GM15510 (cell line): ENCODE data around the gene NR2C1.
A peak's percentile ranks its signal among the peaks of the same experiment; 100 is the strongest.

Experiments used
- POLR2A ChIP-seq: IDR thresholded peaks from 3 replicates; pipeline ENCODE4 v1.6.1; 2011; ENCODE audit warnings: borderline replicate concordance; ENCODE audit not compliant: insufficient read length; ENCODE audit errors: extremely low read depth

Gene NR2C1

GRCh38 chr12:95055057-95055456, 18.4 kb downstream of the NR2C1 start:
- TF ChIP-seq POLR2A, result no peak

- TF ChIP-seq POLR2A, result no peak
These were observed 19.2 kb downstream of the NR2C1 start for GRCh38 chr12:95054206-95054605.

GRCh38 chr12:95051241-95051640, 22.2 kb downstream of the NR2C1 start:
- no peak for TF ChIP-seq POLR2A

DNA sequence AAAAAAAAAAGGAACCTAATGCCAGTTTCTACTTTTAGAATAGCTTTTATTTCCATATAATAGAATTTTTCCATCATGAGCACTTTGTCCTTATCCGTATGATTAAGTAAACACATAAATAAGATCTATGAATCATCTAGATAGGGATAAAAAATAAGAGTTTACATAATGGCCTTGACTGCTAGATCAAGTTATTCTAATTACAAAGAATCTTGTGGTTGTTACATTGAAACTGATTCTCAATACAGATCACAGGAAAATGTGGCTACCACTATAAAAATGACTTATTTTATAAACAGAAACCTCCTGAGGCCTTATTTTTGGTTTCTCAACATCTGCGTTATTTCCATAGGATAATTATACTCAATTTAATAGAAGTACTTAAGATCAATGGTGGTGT, 35.5 kb downstream of the NR2C1 start:
- no peak for TF ChIP-seq POLR2A

- TF ChIP-seq POLR2A, result no peak
These were observed 38.7 kb downstream of the NR2C1 start for GRCh38 chr12:95034750-95035149.

- no peak for TF ChIP-seq POLR2A
These were observed 50.9 kb downstream of the NR2C1 start for GRCh38 chr12:95022477-95022876.

DNA sequence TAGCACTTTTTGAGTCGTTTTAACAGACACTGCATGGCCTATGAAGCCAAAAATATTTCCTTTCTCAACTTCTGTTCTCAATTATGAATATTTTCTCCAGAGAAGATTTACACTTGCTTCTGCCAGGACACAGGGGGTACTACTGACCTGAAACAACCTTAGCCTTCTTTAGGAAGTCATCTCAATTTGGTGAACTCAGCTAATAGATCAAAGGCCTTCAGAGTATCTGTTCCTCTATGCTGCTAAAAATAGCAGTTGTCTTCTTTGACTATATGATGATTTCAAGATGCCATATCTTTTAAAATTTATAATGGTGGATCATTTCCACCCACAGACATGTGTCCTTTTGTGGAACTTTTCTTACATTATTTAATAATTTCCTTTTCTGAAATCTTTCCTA, 55.9 kb downstream of the NR2C1 start:
- TF ChIP-seq POLR2A, result no peak

DNA sequence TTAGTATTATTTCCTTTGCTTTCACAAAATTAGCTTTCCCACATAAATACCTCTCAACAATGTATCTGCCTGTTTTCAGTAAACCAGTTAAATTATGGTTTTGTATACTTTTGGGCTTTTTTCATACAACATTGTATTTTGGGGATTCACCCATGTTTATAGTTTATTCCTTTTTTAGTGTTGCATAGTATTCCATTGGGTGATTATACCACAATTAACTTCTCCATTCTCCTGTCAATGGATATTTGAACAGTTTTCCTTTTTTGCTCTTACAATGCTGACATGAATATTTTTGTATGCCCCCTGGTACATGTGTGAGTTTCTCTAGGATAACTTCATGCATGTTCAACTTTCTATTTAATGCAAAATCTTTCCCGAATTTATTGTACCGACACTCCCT, 57.3 kb downstream of the NR2C1 start:
- TF ChIP-seq POLR2A, result no peak

- no peak for TF ChIP-seq POLR2A
These were observed 58.9 kb downstream of the NR2C1 start for GRCh38 chr12:95014554-95014953.

DNA sequence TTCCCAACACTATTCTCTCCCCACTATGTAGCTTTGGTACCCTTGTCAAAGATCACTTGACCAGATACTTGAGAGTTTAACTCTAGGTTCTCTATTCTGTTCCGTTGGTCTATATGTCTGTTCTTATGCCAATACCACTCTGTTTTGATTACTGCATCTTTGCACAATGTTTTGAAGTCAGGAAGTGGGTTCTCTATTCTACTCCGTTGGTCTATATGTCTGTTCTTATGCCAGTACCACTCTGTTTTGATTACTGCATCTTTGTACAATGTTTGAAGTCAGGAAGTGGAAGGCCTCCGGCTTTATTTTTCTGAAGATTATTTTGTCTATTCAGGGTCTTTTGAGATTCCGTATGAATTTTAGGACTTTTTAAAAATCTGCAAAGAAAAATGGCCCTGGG, 67.2 kb downstream of the NR2C1 start:
- TF ChIP-seq POLR2A, result no peak

DNA sequence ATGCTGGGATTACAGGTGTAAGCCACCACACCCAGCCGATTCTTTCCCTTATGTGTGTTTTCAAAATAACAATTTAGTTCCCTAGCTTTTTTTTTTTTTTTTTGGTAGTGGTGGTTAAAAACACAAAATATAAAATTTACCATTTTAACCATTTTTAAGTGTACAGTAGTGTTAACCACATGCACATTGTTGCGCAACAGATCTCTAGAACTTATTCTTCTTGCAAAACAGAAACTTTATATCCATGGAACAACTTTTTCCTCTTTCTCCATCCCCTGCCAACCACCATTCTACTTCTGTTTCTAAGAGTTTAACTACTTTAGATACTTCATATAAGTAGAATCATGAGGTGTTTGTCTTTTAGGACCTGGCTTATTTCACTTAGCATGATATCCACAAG, 68.8 kb downstream of the NR2C1 start:
- no peak for TF ChIP-seq POLR2A

DNA sequence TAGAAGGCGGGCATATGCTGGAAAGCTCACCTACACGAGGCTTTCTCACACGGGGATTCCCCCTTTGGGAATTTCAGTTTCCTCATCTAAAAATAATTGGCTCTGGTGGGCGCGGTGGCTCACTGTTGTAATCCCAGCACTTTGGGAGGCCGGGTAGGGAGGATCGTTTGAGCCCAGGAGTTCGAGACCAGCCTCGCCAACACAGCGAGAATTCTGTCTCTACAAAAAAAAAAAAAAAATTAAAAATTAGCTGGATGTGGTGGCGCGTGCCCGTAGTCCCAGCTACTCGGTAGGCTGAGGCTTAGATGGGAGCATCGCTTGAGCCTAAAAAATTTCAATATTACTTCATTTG, 69.5 kb downstream of the NR2C1 start:
- TF ChIP-seq POLR2A, result no peak

DNA sequence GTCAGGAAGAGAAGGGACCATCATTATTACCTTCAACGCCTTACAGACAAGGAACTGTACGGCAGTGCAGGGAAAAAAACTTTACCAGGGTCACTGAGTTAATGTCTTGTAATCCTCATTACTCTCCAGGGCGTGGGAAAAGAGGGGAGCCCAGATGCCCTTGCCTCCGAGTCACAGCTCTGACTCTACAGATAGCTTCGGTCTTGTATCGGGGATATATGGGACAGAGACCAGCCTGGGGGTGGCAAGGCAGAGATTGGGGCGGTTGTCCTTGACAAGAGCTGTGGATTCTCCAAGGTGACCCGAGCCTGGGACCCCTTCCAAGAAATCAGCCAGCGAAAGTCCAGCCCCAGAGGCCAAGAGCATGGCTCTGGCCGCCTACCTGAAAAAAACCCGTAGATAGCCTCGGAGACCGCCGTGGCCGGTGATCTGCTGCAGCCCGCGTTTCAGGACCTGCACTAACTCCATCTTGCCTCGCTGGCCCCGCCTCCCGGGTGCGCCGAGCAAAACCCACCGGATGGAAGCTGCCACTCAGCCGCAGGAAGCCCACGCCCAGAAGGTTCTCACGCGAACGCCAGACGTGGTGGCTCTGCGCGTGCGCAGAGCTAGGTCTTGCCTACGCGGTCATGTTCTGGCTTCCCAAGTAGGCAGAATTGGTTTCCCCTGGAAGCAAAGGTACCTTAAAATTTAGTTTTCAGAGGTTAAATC, 70.1 kb downstream of the NR2C1 start, which contains the start of gene NDUFA12:
Gene NDUFA12, minus strand, starts transcription at position 485 of the 708 bp plus-strand sequence. Its CDS starts 17 bp downstream, at position 468.
- TF ChIP-seq POLR2A, result peak; percentile 95

- TF ChIP-seq POLR2A, result no peak
These were observed 70.7 kb downstream of the NR2C1 start for GRCh38 chr12:95002754-95003153.

DNA sequence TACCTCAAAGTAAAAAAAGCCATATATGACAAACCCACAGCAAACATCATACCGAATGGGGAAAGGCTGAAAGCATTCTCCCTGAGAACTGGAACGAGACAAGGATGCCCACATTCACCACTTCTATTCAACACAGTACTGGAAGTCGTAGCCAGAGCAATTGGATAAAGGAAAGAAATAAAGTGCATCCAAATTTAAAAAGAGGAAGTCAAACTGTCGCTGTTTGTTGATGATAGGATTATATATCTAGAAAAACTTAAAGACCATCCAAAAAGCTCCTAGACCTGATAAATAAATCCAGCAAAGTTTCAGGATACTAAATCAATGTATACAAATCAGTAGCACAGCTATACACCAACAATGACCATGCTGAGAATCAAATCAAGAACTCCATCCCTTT, 75.1 kb downstream of the NR2C1 start:
- no peak for TF ChIP-seq POLR2A

GRCh38 chr12:94997726-94998125, 75.7 kb downstream of the NR2C1 start:
- TF ChIP-seq POLR2A, result no peak

DNA sequence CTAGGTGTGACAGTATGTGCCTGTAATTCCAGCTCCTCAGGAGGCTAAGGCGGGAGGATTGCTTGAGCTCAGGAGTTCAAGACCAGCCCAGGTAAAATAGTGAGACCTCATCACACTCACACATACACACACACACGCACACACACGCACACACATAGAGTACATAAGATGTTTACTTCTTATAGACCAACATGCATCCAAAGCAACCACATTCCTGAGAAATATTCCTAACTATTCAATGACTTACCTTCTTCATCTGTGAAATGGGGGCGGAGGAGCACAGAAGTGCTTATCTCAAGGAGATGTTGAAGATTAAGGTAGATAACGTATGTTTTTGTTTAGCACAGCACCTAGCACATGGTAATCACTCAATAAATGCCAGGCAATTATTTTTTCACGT, 76.4 kb downstream of the NR2C1 start:
- no peak for TF ChIP-seq POLR2A
